IMR-90 (cell line): ENCODE results near the gene MOV10L1.

Experiments
- FOS ChIP-seq: fragments of 150-350 bp; IDR thresholded peaks from 2 replicates; pipeline ENCODE4 v1.6.1; 2016; ENCODE audit warnings: low read depth, low read length
- POLR2A ChIP-seq: IDR thresholded peaks from 2 replicates; pipeline ENCODE4 v1.6.1; 2012; ENCODE audit warnings: mild to moderate bottlenecking, low read depth, low read length
- RAD21 ChIP-seq: IDR thresholded peaks from 2 replicates; pipeline ENCODE4 v1.6.1; 2012; ENCODE audit warnings: low read length, improper control_type of control experiment
- RCOR1 ChIP-seq: IDR thresholded peaks from 2 replicates; pipeline ENCODE4 v1.6.1; 2012; ENCODE audit warnings: mild to moderate bottlenecking, low read length, improper control_type of control experiment; ENCODE audit not compliant: insufficient replicate concordance
- RFX5 ChIP-seq: IDR thresholded peaks from 2 replicates; pipeline ENCODE4 v1.8.0; 2012; ENCODE audit warnings: low read depth, mild to moderate bottlenecking, low read length, moderate library complexity
- TF ChIP-seq, protein P1 (sequence below): fragments of 150-350 bp; IDR thresholded peaks from 2 replicates; pipeline ENCODE4 v1.6.1; 2017; ENCODE audit warnings: mild to moderate bottlenecking, antibody characterized with exemption, low read length, low read depth
- TF ChIP-seq, protein P2 (sequence below): conservative IDR thresholded peaks from 2 replicates; pipeline ENCODE4 v1.5.1; 2012; ENCODE audit warnings: mild to moderate bottlenecking, low read depth, low read length, improper control_type of control experiment
- TF ChIP-seq, protein P3 (sequence below): fragments of 150-350 bp; IDR thresholded peaks from 2 replicates; pipeline ENCODE4 v1.6.1; 2016; ENCODE audit warnings: low read depth, mild to moderate bottlenecking, low read length, moderate library complexity, borderline replicate concordance

DNA sequence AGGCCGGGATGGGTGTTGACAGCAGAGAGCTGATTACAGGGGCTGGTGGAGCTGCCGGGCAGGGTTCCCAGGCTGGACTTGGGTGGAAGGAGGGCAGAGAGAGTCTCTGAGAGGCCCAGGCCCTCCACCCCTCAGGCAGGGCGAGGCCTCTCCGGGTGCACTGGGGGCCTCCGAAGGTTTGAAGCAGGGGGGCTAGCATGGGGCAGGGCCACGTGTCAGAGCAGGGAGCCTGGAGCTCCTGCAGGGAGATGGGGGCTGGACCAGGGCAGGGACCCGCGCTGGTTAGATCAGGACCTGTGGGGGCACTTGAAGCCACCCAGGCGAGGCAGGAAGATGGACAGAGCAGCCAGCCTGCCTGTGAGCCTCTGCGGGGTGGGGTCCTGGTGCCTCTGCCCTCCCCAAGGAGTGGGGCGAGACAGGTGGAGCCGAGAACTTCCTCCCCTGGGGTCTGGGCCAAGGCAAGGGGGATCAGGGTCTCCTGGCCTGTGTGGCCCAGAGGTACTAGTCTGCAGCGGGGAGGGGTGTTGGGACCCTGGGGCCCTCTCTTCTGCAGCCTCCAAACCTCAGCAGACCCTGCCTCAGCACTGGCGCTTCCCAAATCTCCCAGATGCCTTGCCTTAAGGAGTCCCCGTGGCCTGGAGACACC is 81.6 kb downstream of the MOV10L1 start:
- TF ChIP-seq, protein P1, sequence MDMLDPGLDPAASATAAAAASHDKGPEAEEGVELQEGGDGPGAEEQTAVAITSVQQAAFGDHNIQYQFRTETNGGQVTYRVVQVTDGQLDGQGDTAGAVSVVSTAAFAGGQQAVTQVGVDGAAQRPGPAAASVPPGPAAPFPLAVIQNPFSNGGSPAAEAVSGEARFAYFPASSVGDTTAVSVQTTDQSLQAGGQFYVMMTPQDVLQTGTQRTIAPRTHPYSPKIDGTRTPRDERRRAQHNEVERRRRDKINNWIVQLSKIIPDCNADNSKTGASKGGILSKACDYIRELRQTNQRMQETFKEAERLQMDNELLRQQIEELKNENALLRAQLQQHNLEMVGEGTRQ, result no peak
- TF ChIP-seq, protein P2, sequence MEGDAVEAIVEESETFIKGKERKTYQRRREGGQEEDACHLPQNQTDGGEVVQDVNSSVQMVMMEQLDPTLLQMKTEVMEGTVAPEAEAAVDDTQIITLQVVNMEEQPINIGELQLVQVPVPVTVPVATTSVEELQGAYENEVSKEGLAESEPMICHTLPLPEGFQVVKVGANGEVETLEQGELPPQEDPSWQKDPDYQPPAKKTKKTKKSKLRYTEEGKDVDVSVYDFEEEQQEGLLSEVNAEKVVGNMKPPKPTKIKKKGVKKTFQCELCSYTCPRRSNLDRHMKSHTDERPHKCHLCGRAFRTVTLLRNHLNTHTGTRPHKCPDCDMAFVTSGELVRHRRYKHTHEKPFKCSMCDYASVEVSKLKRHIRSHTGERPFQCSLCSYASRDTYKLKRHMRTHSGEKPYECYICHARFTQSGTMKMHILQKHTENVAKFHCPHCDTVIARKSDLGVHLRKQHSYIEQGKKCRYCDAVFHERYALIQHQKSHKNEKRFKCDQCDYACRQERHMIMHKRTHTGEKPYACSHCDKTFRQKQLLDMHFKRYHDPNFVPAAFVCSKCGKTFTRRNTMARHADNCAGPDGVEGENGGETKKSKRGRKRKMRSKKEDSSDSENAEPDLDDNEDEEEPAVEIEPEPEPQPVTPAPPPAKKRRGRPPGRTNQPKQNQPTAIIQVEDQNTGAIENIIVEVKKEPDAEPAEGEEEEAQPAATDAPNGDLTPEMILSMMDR, result no peak
- TF ChIP-seq FOS (no peak), POLR2A (no peak), RAD21 (no peak), RFX5 (no peak), RCOR1 (no peak)
- TF ChIP-seq, protein P3, sequence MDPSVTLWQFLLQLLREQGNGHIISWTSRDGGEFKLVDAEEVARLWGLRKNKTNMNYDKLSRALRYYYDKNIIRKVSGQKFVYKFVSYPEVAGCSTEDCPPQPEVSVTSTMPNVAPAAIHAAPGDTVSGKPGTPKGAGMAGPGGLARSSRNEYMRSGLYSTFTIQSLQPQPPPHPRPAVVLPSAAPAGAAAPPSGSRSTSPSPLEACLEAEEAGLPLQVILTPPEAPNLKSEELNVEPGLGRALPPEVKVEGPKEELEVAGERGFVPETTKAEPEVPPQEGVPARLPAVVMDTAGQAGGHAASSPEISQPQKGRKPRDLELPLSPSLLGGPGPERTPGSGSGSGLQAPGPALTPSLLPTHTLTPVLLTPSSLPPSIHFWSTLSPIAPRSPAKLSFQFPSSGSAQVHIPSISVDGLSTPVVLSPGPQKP, result no peak
